Embryonic facial prominence (tissue), 1 donor: ENCODE data around the gene ERVW-1.

Experiments used
- DNase-seq: peaks from one replicate; pipeline ENCODE4 v3.0.0-alpha.2; 2016; ENCODE audit errors: extremely low spot score

ERVW-1 gene

DNA sequence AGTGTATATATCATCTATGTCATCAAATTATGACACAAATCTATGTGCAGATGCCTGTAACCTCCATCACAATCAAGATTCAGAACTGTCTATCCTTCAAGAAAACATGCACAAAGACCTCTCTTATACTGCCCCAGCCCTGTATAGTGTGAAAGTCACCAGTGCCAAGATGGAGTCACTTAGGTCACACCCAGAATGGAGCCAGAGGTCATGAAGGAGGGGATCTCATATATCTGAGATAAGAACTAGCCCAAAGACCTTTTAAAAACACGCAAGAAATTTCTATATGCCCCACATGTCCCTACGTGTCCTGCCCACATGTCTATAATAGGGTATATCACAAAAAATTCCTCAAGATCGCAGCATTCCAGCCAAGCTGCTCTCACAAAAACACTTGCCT, 50.6 kb downstream of the ERVW-1 start:
- DNase-seq: no peak

DNA sequence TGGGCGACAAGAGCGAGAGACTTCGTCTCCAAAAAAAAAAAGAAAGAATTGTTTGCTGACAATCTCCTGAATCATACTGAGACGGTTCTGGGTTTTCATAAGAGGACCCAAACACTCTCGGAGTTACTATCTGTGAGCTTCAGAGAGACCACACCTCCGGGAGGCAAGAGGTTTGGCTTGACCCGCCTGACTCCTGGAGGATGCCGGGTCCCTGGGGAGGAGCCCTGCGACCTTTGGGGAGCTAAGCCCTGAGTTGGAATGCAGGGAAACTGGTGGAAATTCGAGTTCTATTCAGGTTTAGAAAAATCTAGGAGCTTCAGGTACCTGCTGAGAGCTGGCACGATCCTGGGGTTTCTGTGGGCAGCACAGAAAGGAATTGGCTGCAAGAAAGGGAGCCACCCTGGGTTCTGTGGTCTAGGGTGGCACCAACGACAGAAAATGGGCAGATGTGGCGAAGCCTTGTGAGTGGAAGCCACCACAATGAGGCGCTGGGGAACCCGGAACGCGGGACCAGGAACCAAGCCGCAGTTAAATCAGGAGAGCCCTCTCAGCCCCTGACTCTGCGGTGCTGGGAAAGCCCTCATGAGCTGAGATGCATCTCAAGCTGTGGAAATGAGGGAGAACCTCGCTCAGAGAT, 52.3 kb downstream of the ERVW-1 start:
- no peak for DNase-seq

- no peak for DNase-seq
These were observed 54.0 kb downstream of the ERVW-1 start for GRCh38 chr7:92423710-92424131.

DNA sequence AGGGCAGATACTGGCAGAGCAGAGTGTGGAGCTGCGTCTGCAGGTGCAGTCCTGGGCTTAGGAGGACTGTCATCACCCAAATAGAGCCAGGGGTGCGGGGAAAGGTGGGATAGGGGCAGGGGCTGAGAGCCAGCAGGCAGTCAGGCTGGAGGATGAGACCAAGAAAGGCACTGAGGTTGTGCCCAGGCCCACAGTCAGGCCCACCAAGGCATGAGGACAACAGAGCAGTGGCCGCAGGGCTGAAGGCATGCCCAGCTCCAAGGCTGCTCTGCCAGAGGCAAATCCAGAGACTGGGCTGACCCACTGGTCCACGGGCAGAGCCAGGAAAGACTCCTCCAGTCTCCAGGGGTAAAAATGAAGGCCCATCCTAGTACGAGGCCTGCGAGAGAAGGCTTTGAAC, 54.8 kb downstream of the ERVW-1 start:
- no peak for DNase-seq

DNA sequence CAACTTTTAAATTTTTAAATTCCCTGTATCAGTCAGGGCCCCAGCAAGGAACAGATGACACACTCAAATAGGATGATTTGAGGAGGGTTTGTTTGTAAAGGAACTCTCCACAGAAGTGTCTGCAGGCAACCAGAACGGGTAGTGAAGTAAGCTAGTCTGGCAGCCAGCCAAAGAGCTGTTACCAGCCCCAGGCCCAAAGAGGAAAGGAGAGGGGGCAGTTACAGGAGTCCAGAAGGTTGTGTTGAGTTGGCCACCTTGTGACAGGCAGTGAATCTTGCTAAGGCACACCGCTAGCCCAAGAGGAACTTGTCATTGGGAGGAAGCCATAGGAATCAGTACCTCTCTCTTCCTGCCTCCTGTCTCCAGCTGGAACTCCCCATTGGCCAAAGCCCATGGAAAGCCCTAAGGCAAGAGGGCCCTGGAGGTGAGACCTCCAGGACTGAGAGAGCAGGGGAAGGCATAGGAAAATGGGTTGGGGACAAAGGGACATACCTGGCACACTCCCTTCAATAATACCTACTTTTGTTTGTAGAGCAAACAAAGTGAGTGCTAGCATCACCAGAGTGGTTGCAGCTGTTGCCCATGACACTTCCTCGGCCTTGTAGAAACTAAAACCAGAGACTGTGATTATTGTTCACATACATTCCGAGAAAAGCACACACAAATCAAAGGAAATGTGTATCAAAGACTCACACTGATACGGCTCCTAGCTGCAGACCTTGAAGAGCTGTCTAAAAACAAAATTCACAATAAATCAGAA, 55.9 kb downstream of the ERVW-1 start:
- no peak for DNase-seq
